Gastrocnemius medialis (tissue), 4 donors: ENCODE data around the gene TMEM238.

Experiments used
- POLR2A ChIP-seq, 2 donors: fragments of 450-650 bp; IDR thresholded peaks; one replicate each; pipeline ENCODE4 v1.6.1; 2017; ENCODE audit warnings: antibody characterized with exemption in 2 of 2, mild to moderate bottlenecking in 2 of 2, moderate library complexity in 2 of 2
- TF ChIP-seq, protein P1 (sequence below), 5 experiments: fragments of 450-650 bp in 3 of 5; fragments of 200-600 bp in 2 of 5; sonication (generic) in 2 of 5; IDR thresholded peaks in 4 of 5; conservative IDR thresholded peaks in 1 of 5; 1 replicate in 4 of 5; 2 replicates in 1 of 5; pipeline ENCODE4 v1.5.1; 2016 to 2019; ENCODE audit warnings: antibody characterized with exemption in 5 of 5, mild to moderate bottlenecking in 3 of 5, moderate library complexity in 3 of 5

DNA sequence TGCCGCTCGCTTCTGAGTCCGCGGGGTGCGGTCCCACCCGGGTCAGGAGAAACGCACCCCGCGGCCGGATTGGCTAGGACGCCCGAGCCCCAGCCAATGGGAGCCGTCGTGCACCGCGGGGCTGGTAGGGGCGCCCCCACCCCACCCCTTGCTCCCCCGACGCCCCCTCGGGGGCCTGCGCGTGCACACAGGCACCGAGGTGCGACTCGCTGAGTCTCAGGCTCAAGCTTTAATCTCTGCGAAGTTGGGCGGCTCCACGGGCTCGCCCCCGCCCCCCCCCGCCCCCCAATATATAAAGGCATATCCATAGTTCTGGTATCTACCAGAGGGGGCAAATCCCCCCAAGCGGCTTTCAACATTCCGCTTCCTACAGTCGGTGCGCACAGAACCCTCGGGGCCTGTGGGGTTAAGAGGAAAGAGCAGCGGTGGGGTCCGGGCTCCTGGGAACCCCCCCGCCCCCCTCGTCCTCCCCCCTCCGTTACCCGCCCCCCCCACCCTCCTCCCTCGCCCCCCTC is 29.3 kb downstream of the TMEM238 start, which contains the start of gene COX6B2:
- TF ChIP-seq, protein P1, sequence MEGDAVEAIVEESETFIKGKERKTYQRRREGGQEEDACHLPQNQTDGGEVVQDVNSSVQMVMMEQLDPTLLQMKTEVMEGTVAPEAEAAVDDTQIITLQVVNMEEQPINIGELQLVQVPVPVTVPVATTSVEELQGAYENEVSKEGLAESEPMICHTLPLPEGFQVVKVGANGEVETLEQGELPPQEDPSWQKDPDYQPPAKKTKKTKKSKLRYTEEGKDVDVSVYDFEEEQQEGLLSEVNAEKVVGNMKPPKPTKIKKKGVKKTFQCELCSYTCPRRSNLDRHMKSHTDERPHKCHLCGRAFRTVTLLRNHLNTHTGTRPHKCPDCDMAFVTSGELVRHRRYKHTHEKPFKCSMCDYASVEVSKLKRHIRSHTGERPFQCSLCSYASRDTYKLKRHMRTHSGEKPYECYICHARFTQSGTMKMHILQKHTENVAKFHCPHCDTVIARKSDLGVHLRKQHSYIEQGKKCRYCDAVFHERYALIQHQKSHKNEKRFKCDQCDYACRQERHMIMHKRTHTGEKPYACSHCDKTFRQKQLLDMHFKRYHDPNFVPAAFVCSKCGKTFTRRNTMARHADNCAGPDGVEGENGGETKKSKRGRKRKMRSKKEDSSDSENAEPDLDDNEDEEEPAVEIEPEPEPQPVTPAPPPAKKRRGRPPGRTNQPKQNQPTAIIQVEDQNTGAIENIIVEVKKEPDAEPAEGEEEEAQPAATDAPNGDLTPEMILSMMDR (IDR thresholded peaks at IDR 0.05 in 4 of 5, conservative IDR thresholded peaks at IDR 0.05 in 1 of 5) = no peak
- TF ChIP-seq POLR2A (IDR thresholded peaks at IDR 0.05) = no peak
